HEK293 (cell line): Measurements from ENCODE around the gene RAPGEF5.

Experiments used
- CTCF ChIA-PET: fragments of 350-600 bp; formaldehyde crosslinking; extraction: SDS; loops from one replicate; lab custom pipeline; 2021; ENCODE audit warnings: antibody characterized with exemption; lab: Yijun Ruan, JAX
- POLR2A ChIA-PET: fragments of 300-600 bp; formaldehyde crosslinking; extraction: SDS; loops from one replicate; lab custom pipeline; 2020; ENCODE audit warnings: antibody characterized with exemption, inconsistent platforms; lab: Yijun Ruan, JAX
- H3K27ac ChIP-seq: fragments of 200-500 bp; sonication (Bioruptor generic); 2 replicates; pipeline ENCODE4 v1.5.1; 2014; ENCODE audit warnings: low read depth, low read length, control low read depth, inconsistent platforms; ENCODE audit errors: extremely low read depth
- H3K36me3 ChIP-seq, 2 experiments: fragments of 200-500 bp in 1 of 2; sonication (Bioruptor generic) in 1 of 2; 1 replicate in 1 of 2; 2 replicates in 1 of 2; pipeline ENCODE4 v1.5.1; 2014 to 2017; ENCODE audit warnings: inconsistent platforms in 2 of 2, low read length in 2 of 2; ENCODE audit not compliant: control insufficient read depth in 2 of 2, insufficient read depth in 1 of 2
- H3K4me1 ChIP-seq: fragments of 200-500 bp; sonication (Bioruptor generic); 2 replicates; pipeline ENCODE4 v1.5.1; 2014; ENCODE audit warnings: mild to moderate bottlenecking, low read length, inconsistent platforms; ENCODE audit not compliant: control insufficient read depth, insufficient read depth
- H3K4me3 ChIP-seq: 2 replicates; pipeline ENCODE4 v1.5.1; 2011; ENCODE audit warnings: low read depth, mild to moderate bottlenecking, control low read depth, low read length, moderate library complexity
- H3K9me3 ChIP-seq: fragments of 200-500 bp; sonication (Bioruptor generic); 2 replicates; pipeline ENCODE4 v1.5.1; 2014; ENCODE audit warnings: low read depth, low read length, inconsistent platforms; ENCODE audit not compliant: control insufficient read depth, insufficient read depth
- EGR2 ChIP-seq: fragments of 450-650 bp; formaldehyde crosslinking; IDR thresholded peaks from 2 replicates; pipeline ENCODE4 v1.5.1; 2016; ENCODE audit warnings: low read depth, missing biosample characterization, missing genetic modification characterization
- GLIS1 ChIP-seq: fragments of 450-650 bp; formaldehyde crosslinking; IDR thresholded peaks from 2 replicates; pipeline ENCODE4 v1.5.1; 2016; ENCODE audit warnings: missing biosample characterization, missing genetic modification characterization
- KLF9 ChIP-seq: fragments of 450-650 bp; formaldehyde crosslinking; IDR thresholded peaks from 2 replicates; pipeline ENCODE4 v1.5.1; 2016; ENCODE audit warnings: missing biosample characterization, missing genetic modification characterization, low read depth
- OSR2 ChIP-seq: fragments of 450-650 bp; formaldehyde crosslinking; IDR thresholded peaks from 2 replicates; pipeline ENCODE4 v1.5.1; 2016; ENCODE audit warnings: missing biosample characterization, missing genetic modification characterization
- PATZ1 ChIP-seq: fragments of 450-650 bp; formaldehyde crosslinking; IDR thresholded peaks from 2 replicates; pipeline ENCODE4 v1.5.1; 2016; ENCODE audit warnings: missing biosample characterization, missing genetic modification characterization
- PRDM2 ChIP-seq: fragments of 450-650 bp; formaldehyde crosslinking; IDR thresholded peaks from 2 replicates; pipeline ENCODE4 v1.5.1; 2016; ENCODE audit warnings: missing biosample characterization, missing genetic modification characterization, borderline replicate concordance
- SCRT2 ChIP-seq: fragments of 450-650 bp; formaldehyde crosslinking; IDR thresholded peaks from 2 replicates; pipeline ENCODE4 v1.5.1; 2016; ENCODE audit warnings: missing biosample characterization, missing genetic modification characterization
- ZBTB44 ChIP-seq: fragments of 450-650 bp; IDR thresholded peaks from 2 replicates; pipeline ENCODE4 v1.5.1; 2018; ENCODE audit warnings: missing biosample characterization, mild to moderate bottlenecking, missing genetic modification characterization
- ZFP41 ChIP-seq: fragments of 450-650 bp; formaldehyde crosslinking; IDR thresholded peaks from 2 replicates; pipeline ENCODE4 v1.5.1; 2016; ENCODE audit warnings: missing biosample characterization, missing genetic modification characterization, borderline replicate concordance
- ZNF146 ChIP-seq: fragments of 450-650 bp; formaldehyde crosslinking; IDR thresholded peaks from 2 replicates; pipeline ENCODE4 v1.5.1; 2016; ENCODE audit warnings: missing biosample characterization, missing genetic modification characterization
- ZNF174 ChIP-seq: fragments of 450-650 bp; formaldehyde crosslinking; IDR thresholded peaks from 2 replicates; pipeline ENCODE4 v1.5.0; 2017; ENCODE audit warnings: missing biosample characterization, mild to moderate bottlenecking, missing genetic modification characterization
- ZNF23 ChIP-seq: fragments of 450-650 bp; formaldehyde crosslinking; IDR thresholded peaks from 2 replicates; pipeline ENCODE4 v1.5.1; 2016; ENCODE audit warnings: missing biosample characterization, missing genetic modification characterization, borderline replicate concordance
- ZNF248 ChIP-seq: fragments of 450-650 bp; formaldehyde crosslinking; IDR thresholded peaks from 2 replicates; pipeline ENCODE4 v1.5.1; 2017; ENCODE audit warnings: missing biosample characterization, missing genetic modification characterization
- ZNF324 ChIP-seq: fragments of 450-650 bp; formaldehyde crosslinking; IDR thresholded peaks from 2 replicates; pipeline ENCODE4 v1.5.1; 2016; ENCODE audit warnings: missing biosample characterization, missing genetic modification characterization
- ZNF391 ChIP-seq: fragments of 450-650 bp; formaldehyde crosslinking; IDR thresholded peaks from 2 replicates; pipeline ENCODE4 v1.5.1; 2016; ENCODE audit warnings: low read depth, missing biosample characterization, missing genetic modification characterization, borderline replicate concordance
- ZNF571 ChIP-seq: fragments of 450-650 bp; formaldehyde crosslinking; IDR thresholded peaks from 2 replicates; pipeline ENCODE4 v1.5.0; 2017; ENCODE audit warnings: missing biosample characterization, missing genetic modification characterization
- ZNF580 ChIP-seq: fragments of 450-650 bp; formaldehyde crosslinking; IDR thresholded peaks from 2 replicates; pipeline ENCODE4 v1.5.1; 2016; ENCODE audit warnings: missing biosample characterization, missing genetic modification characterization
- ZNF692 ChIP-seq: fragments of 450-650 bp; formaldehyde crosslinking; IDR thresholded peaks from 2 replicates; pipeline ENCODE4 v1.5.1; 2016; ENCODE audit warnings: missing biosample characterization, missing genetic modification characterization
- ZNF843 ChIP-seq: fragments of 450-650 bp; formaldehyde crosslinking; IDR thresholded peaks from 2 replicates; pipeline ENCODE4 v1.5.1; 2016; ENCODE audit warnings: missing biosample characterization, missing genetic modification characterization

Gene RAPGEF5

GRCh38 chr7:22181663-22182062, 175.3 kb downstream of the RAPGEF5 start:
- no peaks in the 10 kb centered on the region for H3K4me1 ChIP-seq
- ChIA-PET CTCF (interaction anchor here (1.0 kb wide), 1 partner anchor 270 kb away, joined by 3 read pairs; no protein-coding TSS in a partner anchor), POLR2A (no interaction called here)
- H3K9me3 ChIP-seq: no peaks in the 10 kb centered on the region
- H3K27ac ChIP-seq: no peak overlapping the region
- no peak for TF ChIP-seq GLIS1 (tag by site-specific recombination)
- no peak for TF ChIP-seq KLF9
- no peak for TF ChIP-seq EGR2 (tag by site-specific recombination)
- no peak for TF ChIP-seq PRDM2 (tag by site-specific recombination)
- TF ChIP-seq ZNF843: no peak
- TF ChIP-seq ZBTB44: no peak
- no peak for TF ChIP-seq PATZ1 (tag by site-specific recombination)
- TF ChIP-seq SCRT2 (tag by site-specific recombination): no peak
- TF ChIP-seq ZNF248 (tag by site-specific recombination): no peak
- TF ChIP-seq ZNF391: no peak
- no peak for TF ChIP-seq ZNF146
- TF ChIP-seq ZNF23: no peak
- no peak for TF ChIP-seq ZNF324 (tag by site-specific recombination)
- TF ChIP-seq ZFP41: no peak
- no peak for TF ChIP-seq ZNF571 (tag by site-specific recombination)
- no peaks in the 10 kb centered on the region for H3K36me3 ChIP-seq
- H3K4me3 ChIP-seq: no peak overlapping the region

GRCh38 chr7:22179442-22179879, 177.5 kb downstream of the RAPGEF5 start:
- ChIA-PET POLR2A (no interaction called here), CTCF (interaction anchor here (0.6 kb wide), 1 partner anchor 38 kb away, joined by 3 read pairs; no protein-coding TSS in a partner anchor)
- Histone ChIP-seq H3K4me1 (no peaks in the 10 kb centered on the region), H3K27ac (no peak overlapping the region)
- TF ChIP-seq ZNF174 (no peak), ZNF580 (tag by site-specific recombination) (no peak), OSR2 (no peak), ZNF692 (tag by site-specific recombination) (no peak)
- TF ChIP-seq, all 188 proteins: peak for 0
- Histone ChIP-seq H3K4me3 (no peak overlapping the region), H3K9me3 (no peaks in the 10 kb centered on the region), H3K36me3 (no peaks in the 10 kb centered on the region)
